GM18519 (cell line): ENCODE data around the gene BCKDK.

ENCODE experiments used
- ATAC-seq: cut with Tn5 transposase; IDR thresholded peaks from one replicate; pipeline ENCODE4 v1.9.1; 2021; ENCODE audit warnings: mild to moderate bottlenecking, moderate library complexity; ENCODE audit not compliant: unreplicated experiment, low FRiP score

Gene BCKDK

GRCh38 chr16:31079342-31079944 lies 28.7 kb upstream of the BCKDK start:
- no peak for ATAC-seq

GRCh38 chr16:31080035-31080629 lies 28.1 kb upstream of the BCKDK start:
- no peak for ATAC-seq

GRCh38 chr16:31080756-31081419 lies 27.3 kb upstream of the BCKDK start:
- no peak for ATAC-seq

GRCh38 chr16:31081428-31082351 lies 26.5 kb upstream of the BCKDK start:
- ATAC-seq, result no peak

DNA sequence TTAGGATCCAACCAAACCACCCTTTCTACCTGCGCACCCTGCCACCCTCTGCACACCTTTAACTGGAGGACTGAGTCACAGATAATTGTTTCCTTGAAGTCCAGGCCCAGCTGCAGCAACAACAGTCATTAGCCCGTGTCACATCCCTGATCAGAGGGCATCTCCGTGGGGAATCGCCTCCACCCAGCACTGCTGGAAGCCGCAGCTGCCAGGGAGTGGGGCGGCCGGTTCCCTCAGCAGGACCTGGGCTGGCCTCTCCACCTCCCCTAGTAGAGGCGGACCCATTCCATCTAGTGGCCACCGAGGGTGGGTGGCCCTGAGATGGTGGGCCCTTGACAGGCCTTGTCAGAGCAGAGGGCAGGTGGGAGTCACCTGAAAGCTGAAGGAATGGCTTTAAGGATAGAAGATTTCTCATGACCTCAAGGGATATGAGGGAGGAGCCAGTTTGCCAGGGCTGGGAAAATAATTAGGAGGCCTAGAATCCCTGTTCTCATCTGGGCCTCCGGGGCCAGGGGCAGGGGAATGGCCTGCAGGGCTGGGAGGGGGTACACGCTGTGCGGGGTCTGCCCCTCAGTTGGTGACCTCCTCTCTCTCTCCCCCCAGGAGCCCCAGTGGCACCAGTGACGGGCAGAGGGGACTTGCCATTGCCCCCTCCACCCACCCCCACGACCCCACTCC lies 25.7 kb upstream of the BCKDK start:
- no peak for ATAC-seq

DNA sequence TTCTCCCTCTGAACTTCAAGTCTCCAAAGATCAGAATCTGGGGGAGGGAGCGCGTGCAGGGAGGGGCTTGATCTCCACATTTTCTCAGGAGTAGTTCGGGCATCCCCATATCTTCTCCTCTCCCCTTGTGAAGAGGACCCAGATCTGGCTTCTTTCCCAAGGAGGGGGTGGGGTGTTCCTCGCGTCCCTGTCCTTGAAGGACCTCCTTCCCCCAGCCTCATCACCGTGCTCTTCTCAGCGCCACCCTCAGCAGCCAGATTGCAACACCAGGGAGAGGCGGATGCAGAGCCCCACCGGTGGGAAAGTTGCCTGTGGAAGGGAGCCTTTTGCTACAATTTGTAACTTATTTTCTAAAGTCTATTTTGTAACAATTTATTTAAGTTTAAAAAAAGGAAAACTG lies 25.1 kb upstream of the BCKDK start:
- no peak for ATAC-seq

GRCh38 chr16:31083556-31083955 lies 24.6 kb upstream of the BCKDK start:
- ATAC-seq, result no peak

DNA sequence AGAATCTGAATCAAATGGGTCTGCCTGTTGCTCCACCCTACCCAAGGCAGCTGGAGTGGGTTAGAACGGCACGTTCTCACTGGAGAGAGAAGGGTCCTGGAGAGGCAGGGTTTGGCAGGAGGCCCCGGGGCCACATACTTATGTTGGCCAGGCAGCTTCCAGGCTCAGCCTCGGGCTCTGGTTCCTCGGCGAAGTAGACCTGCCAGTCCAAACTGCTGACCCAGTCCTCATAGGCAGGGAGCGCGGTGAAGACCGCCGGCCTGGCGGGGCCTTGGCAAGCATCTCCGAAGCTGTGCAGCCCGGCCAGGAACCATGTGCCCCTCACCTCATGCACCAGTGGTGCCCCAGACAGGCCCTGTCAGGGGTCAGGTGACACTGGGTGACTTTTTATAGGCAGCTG lies 24.2 kb upstream of the BCKDK start:
- no peak for ATAC-seq

DNA sequence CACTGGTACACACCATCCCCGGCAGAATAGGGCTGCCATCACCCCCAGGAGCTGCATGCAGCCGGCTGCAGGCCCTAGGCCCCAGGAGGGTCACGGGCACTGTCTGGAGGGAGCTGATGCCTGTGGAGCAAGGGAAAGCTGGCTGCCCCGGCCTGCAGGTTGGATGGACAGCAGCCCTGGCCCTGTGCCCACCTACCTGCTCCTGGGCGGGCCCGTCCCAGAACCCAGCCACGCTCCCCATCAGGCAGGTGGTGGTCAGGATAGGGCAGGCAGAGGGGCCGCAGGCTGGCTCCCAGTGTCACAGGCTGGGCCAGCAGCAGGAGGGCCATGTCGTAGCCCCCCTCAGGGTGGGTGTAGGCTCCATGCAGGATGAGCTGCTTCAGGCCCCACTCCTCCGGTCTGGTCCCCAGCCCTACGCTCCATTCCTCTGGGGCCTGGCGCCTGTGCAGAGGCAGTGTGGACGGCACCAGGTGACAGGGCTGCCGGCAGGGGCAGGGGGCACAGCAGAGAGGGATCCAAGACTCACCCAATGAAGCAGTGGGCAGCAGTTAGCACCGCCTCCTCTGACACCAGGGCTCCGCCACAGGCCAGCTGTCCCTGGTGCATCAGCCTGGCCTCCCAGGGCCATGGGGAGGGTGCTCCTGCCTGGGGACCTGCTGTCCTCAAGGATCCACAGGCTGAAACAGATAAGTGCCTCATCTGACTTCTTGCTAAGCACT lies 23.4 kb upstream of the BCKDK start:
- no peak for ATAC-seq

- ATAC-seq, result no peak
These were observed 22.8 kb upstream of the BCKDK start for GRCh38 chr16:31085411-31085810.

- no peak for ATAC-seq
These were observed 22.1 kb upstream of the BCKDK start for GRCh38 chr16:31085873-31086628.

GRCh38 chr16:31086629-31086906 lies 21.6 kb upstream of the BCKDK start:
- no peak for ATAC-seq

DNA sequence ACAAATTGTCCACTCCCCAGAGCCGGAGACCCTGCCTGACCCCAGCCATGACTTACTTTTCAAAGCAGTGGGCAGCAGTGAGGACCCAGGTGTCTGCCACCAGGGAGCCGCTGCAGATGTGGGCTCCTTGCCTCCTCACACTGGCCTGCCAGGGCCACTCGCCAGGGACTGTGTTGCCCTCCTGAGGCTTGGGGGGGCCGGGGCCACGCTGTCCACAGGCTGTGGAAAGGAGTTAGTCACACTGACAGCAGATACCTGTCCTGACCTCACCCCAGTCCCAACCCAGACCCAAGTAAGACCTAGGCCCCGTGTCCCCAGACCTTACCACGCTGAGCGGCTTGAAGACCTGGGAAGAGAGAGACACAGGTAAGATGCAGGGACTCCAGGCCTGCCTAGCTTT lies 20.7 kb upstream of the BCKDK start:
- ATAC-seq, result no peak

DNA sequence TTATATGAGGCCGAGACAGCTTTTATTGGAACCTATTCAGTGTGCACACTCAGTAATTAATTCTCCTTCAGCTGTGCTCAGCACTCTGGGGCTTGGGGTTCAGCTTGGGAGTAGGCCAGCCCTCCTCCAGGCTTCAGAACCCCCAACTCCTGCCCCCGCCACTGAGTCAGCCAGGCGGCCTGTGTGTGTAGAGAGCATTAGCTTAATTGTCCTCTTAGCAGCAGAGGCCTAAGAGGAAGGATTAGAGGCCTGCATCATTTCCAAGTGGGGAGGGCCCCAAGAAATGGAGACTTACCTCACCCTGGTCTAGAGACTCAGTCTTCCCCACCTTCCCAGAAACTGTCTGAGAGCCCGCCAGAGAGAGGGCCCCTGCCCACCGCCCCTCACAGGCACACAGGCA lies 20.2 kb upstream of the BCKDK start:
- no peak for ATAC-seq

DNA sequence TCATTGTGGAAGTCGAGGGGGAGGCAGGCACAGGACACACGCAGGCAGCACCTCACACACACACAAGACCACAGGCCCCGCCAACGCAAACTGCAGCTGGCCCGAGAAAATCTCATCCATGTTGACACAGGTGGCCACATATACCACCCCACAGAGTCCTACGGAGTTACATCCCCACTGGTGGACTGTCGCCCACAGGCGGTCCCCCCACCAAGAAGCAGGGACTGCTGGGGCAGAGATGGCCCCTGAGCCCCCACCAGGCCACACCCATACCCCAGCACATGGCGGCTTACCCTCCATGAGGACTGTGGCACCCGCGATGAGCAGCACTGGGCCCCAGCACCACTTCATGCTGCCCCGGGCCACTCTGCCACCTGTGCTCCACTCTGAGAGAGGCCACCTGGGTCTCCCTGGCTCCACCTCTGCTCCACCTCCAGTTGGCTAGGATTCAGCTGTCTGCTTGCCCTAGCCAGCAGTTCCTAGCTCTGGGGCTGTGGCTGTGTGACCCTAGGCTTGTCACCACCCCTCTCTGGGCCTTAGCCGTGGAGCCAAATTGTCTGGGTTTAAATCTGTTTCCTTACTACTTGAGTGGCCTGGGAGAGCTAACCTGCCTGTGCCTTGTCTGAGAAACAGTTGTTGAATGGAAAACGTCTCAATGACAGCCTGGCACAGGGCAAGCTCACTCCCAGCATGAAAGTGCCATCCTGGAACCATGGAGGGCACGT lies 19.6 kb upstream of the BCKDK start, which contains the start of gene PRSS53:
Gene PRSS53, minus strand, starts transcription at position 485 of the 725 bp plus-strand sequence. Its CDS starts 134 bp downstream, at position 351.
- no peak for ATAC-seq

GRCh38 chr16:31089199-31089598 lies 19.0 kb upstream of the BCKDK start:
- no peak for ATAC-seq

GRCh38 chr16:31090540-31090939 lies 17.6 kb upstream of the BCKDK start:
- ATAC-seq, result no peak

DNA sequence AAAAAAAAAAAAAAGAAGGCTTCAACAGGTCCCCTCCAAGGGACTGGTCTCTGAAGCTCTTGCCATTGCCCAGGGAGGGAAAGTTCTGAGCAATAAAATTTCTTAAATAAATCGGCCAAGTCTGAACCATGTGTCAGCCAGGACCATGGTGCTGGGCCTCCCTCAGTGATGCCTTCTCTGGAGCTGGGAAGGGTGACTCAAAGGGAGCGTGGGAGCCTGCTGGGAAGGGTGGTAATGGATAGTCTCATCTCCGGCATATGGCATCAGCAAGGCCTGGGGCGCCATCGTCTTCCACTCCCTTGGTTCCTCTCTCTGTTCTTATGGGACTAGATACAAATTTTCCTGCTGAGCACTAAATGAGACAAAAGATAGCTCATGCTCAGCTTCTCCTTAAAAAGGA lies 15.9 kb upstream of the BCKDK start:
- ATAC-seq, result no peak
